GM21423 (cell line): ENCODE measurements around the gene LAGE3.
"Not testable (repeated sequence)": the region's sequence is repeated elsewhere in the genome, so short reads cannot be mapped to it uniquely, and the experiment has no call there.

Source experiments
- ATAC-seq: cut with Tn5 transposase; IDR thresholded peaks from one replicate; pipeline ENCODE4 v1.9.1; 2021; ENCODE audit warnings: mild to moderate bottlenecking, moderate library complexity; ENCODE audit not compliant: unreplicated experiment

The LAGE3 gene

GRCh38 chrX:154502098-154502497, 23.0 kb upstream of the LAGE3 start:
- no peak for ATAC-seq

GRCh38 chrX:154501423-154501822, 22.3 kb upstream of the LAGE3 start:
- not testable (repeated sequence) for ATAC-seq

- not testable (repeated sequence) for ATAC-seq
These were observed 17.6 kb upstream of the LAGE3 start for GRCh38 chrX:154496591-154497137.

- ATAC-seq: no peak
These were observed 16.4 kb upstream of the LAGE3 start for GRCh38 chrX:154495472-154495922.

- ATAC-seq: no peak
These were observed 15.6 kb upstream of the LAGE3 start for GRCh38 chrX:154494715-154495114.

- peak; percentile 81 for ATAC-seq
These were observed 11.5 kb upstream of the LAGE3 start, which contains the start of gene SLC10A3 for GRCh38 chrX:154490414-154491083. SLC10A3 (minus strand) TSS chrX:154490629; CDS start chrX:154488940, 1,689 bp downstream.

GRCh38 chrX:154490021-154490413, 10.9 kb upstream of the LAGE3 start:
- ATAC-seq: peak; percentile 16

- ATAC-seq: no peak
These were observed 10.1 kb upstream of the LAGE3 start for GRCh38 chrX:154489182-154489581.

- ATAC-seq: no peak
These were observed 9.4 kb upstream of the LAGE3 start for GRCh38 chrX:154488336-154489075.

GRCh38 chrX:154487518-154488290, 8.6 kb upstream of the LAGE3 start:
- ATAC-seq: no peak

GRCh38 chrX:154486396-154487207, 7.5 kb upstream of the LAGE3 start, which contains the start of gene UBL4A:
UBL4A (minus strand) TSS chrX:154486615; CDS start chrX:154486584, 31 bp downstream.
- ATAC-seq: peak; percentile 31

GRCh38 chrX:154486052-154486395, 6.9 kb upstream of the LAGE3 start:
- peak; percentile 5 for ATAC-seq

- no peak for ATAC-seq
These were observed 6.3 kb upstream of the LAGE3 start for GRCh38 chrX:154485150-154486051.

- ATAC-seq: no peak
These were observed 5.4 kb upstream of the LAGE3 start for GRCh38 chrX:154484255-154485149.

- no peak for ATAC-seq
These were observed 4.2 kb upstream of the LAGE3 start for GRCh38 chrX:154483325-154483724.

- ATAC-seq: no peak
These were observed 3.7 kb upstream of the LAGE3 start for GRCh38 chrX:154482786-154483185.

- no peak for ATAC-seq
These were observed 3.0 kb upstream of the LAGE3 start for GRCh38 chrX:154481911-154482601.

- no peak for ATAC-seq
These were observed 2.1 kb upstream of the LAGE3 start for GRCh38 chrX:154481195-154481594.
